GM21515 (cell line): Measurements from ENCODE around the gene UBE2K.
"Not testable (repeated sequence)": the region's sequence is repeated elsewhere in the genome, so short reads cannot be mapped to it uniquely, and the experiment has no call there.

Source experiments
- ATAC-seq: cut with Tn5 transposase; IDR thresholded peaks from one replicate; pipeline ENCODE4 v1.9.1; 2021; ENCODE audit not compliant: unreplicated experiment

Gene UBE2K

GRCh38 chr4:39792529-39792928, 94.6 kb downstream of the UBE2K start:
- no peak for ATAC-seq

GRCh38 chr4:39792976-39793375, 95.0 kb downstream of the UBE2K start:
- ATAC-seq = not testable (repeated sequence)

DNA sequence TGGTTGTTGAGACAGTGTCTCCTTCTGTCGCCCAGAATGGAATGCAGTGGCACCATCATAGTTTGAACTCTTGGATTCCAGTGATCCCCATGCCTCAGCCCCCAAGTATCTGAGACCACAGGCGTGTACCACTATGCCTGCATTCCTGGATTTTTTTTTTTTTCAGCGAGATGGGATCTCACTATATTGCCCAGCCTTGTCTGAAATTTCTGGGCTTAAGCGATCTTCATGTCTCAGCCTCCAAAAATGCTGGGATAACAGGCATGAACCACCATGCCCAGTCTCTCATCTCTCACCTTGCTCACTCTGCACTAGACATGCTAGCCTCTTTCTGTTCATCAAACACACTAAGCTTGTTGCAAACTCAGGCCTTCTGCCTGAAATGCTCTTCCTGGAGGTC, 104.1 kb downstream of the UBE2K start:
- no peak for ATAC-seq

GRCh38 chr4:39808231-39808749, 110.4 kb downstream of the UBE2K start:
- no peak for ATAC-seq

DNA sequence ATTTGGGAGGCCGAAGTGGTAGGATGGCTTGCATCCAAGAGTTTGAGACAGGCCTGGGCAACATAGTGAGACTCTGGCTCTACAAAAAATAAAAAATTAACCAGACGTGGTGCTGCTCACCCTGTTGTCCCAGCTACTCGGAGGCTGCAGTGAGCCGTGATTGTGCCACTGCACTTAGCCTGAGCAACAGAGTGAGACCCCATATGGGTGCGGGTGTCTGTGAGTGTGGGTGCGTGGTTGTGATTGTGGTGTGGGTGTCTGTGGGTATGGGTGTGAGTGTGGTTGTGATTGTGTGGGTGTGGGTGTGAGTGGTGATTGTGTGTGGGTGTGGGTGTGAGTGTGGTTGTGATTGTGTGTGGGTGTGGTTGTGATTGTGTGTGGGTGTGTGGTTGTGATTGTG, 114.6 kb downstream of the UBE2K start:
- ATAC-seq = no peak

GRCh38 chr4:39813033-39813432, 115.1 kb downstream of the UBE2K start:
- ATAC-seq = not testable (repeated sequence)

- ATAC-seq = not testable (repeated sequence)
These were observed 115.8 kb downstream of the UBE2K start for GRCh38 chr4:39813761-39814160.

GRCh38 chr4:39814403-39815185, 116.7 kb downstream of the UBE2K start:
- no peak for ATAC-seq

GRCh38 chr4:39818646-39819045, 120.7 kb downstream of the UBE2K start:
- no peak for ATAC-seq

GRCh38 chr4:39820186-39820585, 122.2 kb downstream of the UBE2K start:
- no peak for ATAC-seq

DNA sequence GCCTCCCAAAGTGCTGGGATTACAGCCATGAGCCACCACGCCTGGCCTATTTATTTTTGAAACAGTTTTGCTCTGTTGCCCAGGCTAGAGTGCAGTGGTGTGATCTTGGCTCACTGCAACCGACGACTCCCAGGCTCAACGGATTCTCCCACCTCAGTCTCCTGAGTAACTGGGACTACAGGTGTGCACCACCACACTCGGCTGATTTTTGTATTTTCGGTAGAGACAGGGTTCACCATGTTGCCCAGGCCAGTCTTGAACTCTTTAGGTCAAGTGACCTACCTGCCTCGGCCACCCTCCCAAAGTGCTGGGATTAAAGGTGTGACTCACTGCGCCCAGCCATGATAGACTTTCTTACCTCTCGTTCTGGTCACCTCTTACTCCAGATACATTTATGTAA, 124.0 kb downstream of the UBE2K start:
- ATAC-seq = no peak

DNA sequence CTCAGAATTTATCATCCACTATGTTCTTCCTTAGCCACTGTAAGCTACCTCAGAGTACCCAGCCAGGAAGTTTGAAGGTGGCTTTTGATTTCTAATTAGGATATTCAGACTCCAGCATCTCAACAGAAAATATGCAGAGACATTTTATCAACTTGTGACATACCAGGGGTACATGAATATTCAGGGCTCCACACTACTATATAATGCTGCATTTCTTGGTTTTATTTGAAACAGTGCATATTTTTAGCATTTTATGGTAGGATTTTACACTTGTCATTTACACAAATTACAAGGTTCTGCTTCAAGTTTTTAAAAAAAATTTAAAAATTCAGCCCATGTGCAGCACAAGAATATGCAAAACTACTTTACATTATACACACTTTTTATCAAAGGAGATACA, 124.7 kb downstream of the UBE2K start:
- no peak for ATAC-seq

GRCh38 chr4:39823191-39823590, 125.3 kb downstream of the UBE2K start:
- ATAC-seq = no peak

DNA sequence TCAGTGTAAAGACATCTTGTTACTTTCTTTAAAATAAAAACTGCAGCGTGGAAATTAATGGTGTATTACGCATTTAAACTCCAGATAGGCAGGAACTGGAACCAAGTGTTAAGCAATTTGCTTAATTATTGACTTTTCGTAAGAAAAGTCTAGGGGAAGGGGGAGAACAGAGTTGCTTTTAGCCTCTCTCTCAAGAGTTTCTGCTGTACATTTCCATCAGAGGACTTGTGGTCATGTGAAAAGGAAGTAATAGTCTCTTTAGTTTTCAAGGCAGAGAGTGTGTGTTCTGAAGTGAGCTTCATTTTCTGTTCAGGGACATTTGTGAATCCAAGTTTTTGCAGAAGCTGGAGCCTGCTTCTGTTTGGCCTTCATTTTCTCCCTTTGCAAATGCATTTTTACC, 127.2 kb downstream of the UBE2K start:
- ATAC-seq = no peak

DNA sequence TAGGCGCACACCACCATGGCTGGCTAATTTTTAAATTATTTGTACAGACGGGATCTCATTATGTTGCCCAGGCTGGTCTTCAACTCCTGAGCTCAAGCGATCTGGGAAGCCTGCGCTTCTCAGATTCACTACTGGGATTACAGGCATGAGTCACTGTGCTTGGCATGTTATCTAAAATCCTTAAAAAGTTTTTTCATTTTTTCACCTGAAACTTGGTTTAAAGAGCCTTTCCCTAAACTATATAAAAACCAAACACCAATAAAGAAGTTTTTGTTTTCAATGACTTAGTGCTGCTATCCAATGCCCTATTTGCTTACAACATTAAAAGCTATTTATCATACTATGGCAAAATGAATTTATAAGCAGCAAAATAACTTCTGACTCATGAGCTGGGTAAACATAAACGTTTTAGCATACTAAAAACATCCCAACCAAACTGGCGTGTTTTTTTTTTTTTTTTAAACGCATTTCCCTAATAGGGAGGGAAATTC, 127.8 kb downstream of the UBE2K start:
- ATAC-seq = no peak
